Adrenal gland (tissue), 12 donors: ENCODE measurements around the gene FAM118A. TPM values are rescaled to one million over a fixed set of nuclear protein-coding genes. Genes with fewer than 3 reads are reported as not detected.

Source experiments
- DNase-seq, 7 donors: peaks; one replicate each; pipeline ENCODE4 v3.0.0-alpha.2; 2019 to 2020
- H3K27ac ChIP-seq, 5 donors: fragments of 200-600 bp; sonication (generic) in 4 of 5; 1 replicate in 3 of 5; 2 replicates in 2 of 5; pipeline versions ENCODE4 v1.5.1 to v1.8.0; 2016 to 2020; ENCODE audit warnings: mild to moderate bottlenecking in 1 of 5
- H3K27me3 ChIP-seq: fragments of 200-600 bp; 2 replicates; pipeline ENCODE4 v1.8.0; 2021
- H3K36me3 ChIP-seq, 2 donors: fragments of 200-600 bp; replicated peaks in 1 of 2; 1 replicate in 1 of 2; 2 replicates in 1 of 2; pipeline versions ENCODE4 v1.5.1 to v1.8.0; 2018 to 2022
- H3K4me1 ChIP-seq, 2 donors: fragments of 200-600 bp; replicated peaks in 1 of 2; 1 replicate in 1 of 2; 2 replicates in 1 of 2; pipeline versions ENCODE4 v1.5.1 to v1.8.0; 2018 to 2021
- H3K4me3 ChIP-seq, 4 donors: fragments of 200-600 bp; sonication (generic) in 3 of 4; one replicate each; pipeline ENCODE4 v1.5.1; 2016 to 2018
- H3K9me3 ChIP-seq, 3 donors: fragments of 200-600 bp; sonication (generic) in 1 of 3; replicated peaks in 1 of 3; 1 replicate in 2 of 3; 2 replicates in 1 of 3; pipeline versions ENCODE4 v1.5.1 to v1.8.0; 2016 to 2021
- CTCF ChIP-seq, 6 experiments: fragments of 450-650 bp in 4 of 6; fragments of 200-600 bp in 2 of 6; sonication (generic) in 1 of 6; IDR thresholded peaks; 1 replicate in 5 of 6; 2 replicates in 1 of 6; pipeline versions ENCODE4 v1.5.1 to v1.8.0; 2016 to 2021; ENCODE audit warnings: antibody characterized with exemption in 6 of 6, mild to moderate bottlenecking in 2 of 6, moderate library complexity in 1 of 6
- POLR2A ChIP-seq, 2 donors: fragments of 450-650 bp; IDR thresholded peaks; one replicate each; pipeline ENCODE4 v1.6.1; 2017; ENCODE audit warnings: antibody characterized with exemption in 2 of 2, mild to moderate bottlenecking in 2 of 2, moderate library complexity in 1 of 2
- WGBS, 4 donors: extraction: QIAGEN DNeasy Blood & Tissue Kit in 2 of 4; methylation state at CpG; one replicate each; pipeline versions ENCODE4 v1.1.5 to v1.1.7; 2013 to 2017; 5-methylcytosine and 5-hydroxymethylcytosine counted together
- intact Hi-C, 2 donors: fragments of 100-400 bp; cut with DNase I; formaldehyde crosslinking; loops; one replicate each; pipeline versions ENCODE4 v1.14.1 to v1.15.0; 2022 to 2023
- polyA plus RNA-seq, 3 donors: library from polyadenylated mRNA; stranded (reverse); fragments of 200-250 nt in 2 of 3; fragments of 350-450 nt in 1 of 3; fragmentation: Illumina TruSeq in 1 of 3; extraction: RNeasy Lipid Tissue Mini Kit (QIAGEN cat#74804) in 1 of 3; gene quantifications; one replicate each; pipeline ENCODE4 v1.2.3, GENCODE V29; 2013 to 2014
- total RNA-seq, 9 donors: library from RNA; depleted of rRNA in 4 of 9; stranded (reverse); fragments of >200 nt in 4 of 9; fragments of 120-200 nt in 1 of 9; fragmentation: NEBNext Ultra II Directional in 1 of 9; extraction: Animal tissue kit (Norgen Biotek cat#: 25700) in 1 of 9; gene quantifications; one replicate each; pipeline versions ENCODE4 v1.1.0 to v1.2.4, GENCODE V29; 2013 to 2023
- donor health status: healthy with polysubstance abuse.
- donor health status: Bipolar disorder and iron deficiency.
- donor health status: DM: yes; HTN: yes; CAD: no.
- donor health status: DM: no; HTN: no; CAD: no.
- donor health status: DM: no; HTN: no; CAD: no.
- donor health status: DM: yes; HTN: yes; CAD: no.

Gene FAM118A
- total and polyA plus RNA-seq, 12 donors: 6.8 to 101 (median 17.5) TPM

GRCh38 chr22:45353786-45354185 lies 44.1 kb downstream of the FAM118A start:
- Histone ChIP-seq H3K27ac (no peak overlapping the region), H3K36me3 (no peaks in the 10 kb centered on the region), H3K4me3 (no peak overlapping the region), H3K4me1 (no peaks in the 10 kb centered on the region), H3K27me3 (no peaks in the 10 kb centered on the region), H3K9me3 (no peaks in the 10 kb centered on the region)
- 91 to 97% (median 94%) methylated on average over 5 of the region's 5 CpGs for WGBS, 4 donors
- DNase-seq: no peak
- intact Hi-C loops: no loop called here
- TF ChIP-seq POLR2A (IDR thresholded peaks at IDR 0.05) (no peak), CTCF (IDR thresholded peaks at IDR 0.05) (no peak)

- Histone ChIP-seq H3K36me3 (no peaks in the 10 kb centered on the region), H3K27me3 (peaks cover 8% of the 10 kb centered on the region), H3K4me1 (no peaks in the 10 kb centered on the region), H3K4me3 (no peak overlapping the region), H3K9me3 (no peaks in the 10 kb centered on the region), H3K27ac (no peak overlapping the region)
- no peak for TF ChIP-seq POLR2A (IDR thresholded peaks at IDR 0.05)
- no peak for TF ChIP-seq CTCF (IDR thresholded peaks at IDR 0.05)
- WGBS, 4 donors: 95 to 100% (median 98%) methylated on average over 1 of the region's 1 CpG
- DNase-seq: no peak
- intact Hi-C loops: no loop called here
Observed at GRCh38 chr22:45357490-45357889, 47.8 kb downstream of the FAM118A start.

- DNase-seq: no peak
- TF ChIP-seq POLR2A (IDR thresholded peaks at IDR 0.05) (no peak), CTCF (IDR thresholded peaks at IDR 0.05) (no peak)
- Histone ChIP-seq H3K27me3 (peaks cover 9% of the 10 kb centered on the region), H3K36me3 (no peaks in the 10 kb centered on the region), H3K4me1 (no peaks in the 10 kb centered on the region), H3K9me3 (no peaks in the 10 kb centered on the region), H3K27ac (no peak overlapping the region), H3K4me3 (no peak overlapping the region)
- intact Hi-C loops: no loop called here
- WGBS, 4 donors: 71 to 100% (median 97%) methylated on average over 1 of the region's 1 CpG
Observed at GRCh38 chr22:45358127-45358526, 48.4 kb downstream of the FAM118A start.

GRCh38 chr22:45359627-45360026 lies 49.9 kb downstream of the FAM118A start:
- intact Hi-C loops: no loop called here

More at GRCh38 chr22:45359627-45360026, 49.9 kb downstream of the FAM118A start:
- H3K9me3 ChIP-seq: no peaks in the 10 kb centered on the region
- no peaks in the 10 kb centered on the region for H3K36me3 ChIP-seq
- no peak for DNase-seq
- no peak for TF ChIP-seq POLR2A (IDR thresholded peaks at IDR 0.05)
- TF ChIP-seq CTCF (IDR thresholded peaks at IDR 0.05): no peak
- WGBS, 4 donors: 61 to 75% (median 69%) methylated on average over 4 of the region's 4 CpGs
- H3K27me3 ChIP-seq: peaks cover 9% of the 10 kb centered on the region
- no peak overlapping the region for H3K4me3 ChIP-seq
- no peaks in the 10 kb centered on the region for H3K4me1 ChIP-seq
- H3K27ac ChIP-seq: no peak overlapping the region
